HEK293 (cell line): ENCODE measurements around the gene GLCE.

Experiments
- CTCF ChIP-seq: fragments of 450-650 bp; formaldehyde crosslinking; IDR thresholded peaks from 2 replicates; pipeline ENCODE4 v1.5.1; 2016; ENCODE audit warnings: missing biosample characterization, missing genetic modification characterization
- TCF7L2 ChIP-seq: IDR thresholded peaks from 2 replicates; pipeline ENCODE4 v1.6.1; 2011; ENCODE audit warnings: low read depth, mild to moderate bottlenecking, inconsistent platforms, low read length, moderate library complexity, borderline replicate concordance
- ZBTB7A ChIP-seq: fragments of 450-650 bp; formaldehyde crosslinking; IDR thresholded peaks from 2 replicates; pipeline ENCODE4 v1.5.1; 2016; ENCODE audit warnings: low read depth, missing biosample characterization, missing genetic modification characterization
- ZFP69B ChIP-seq: fragments of 450-650 bp; formaldehyde crosslinking; IDR thresholded peaks from 2 replicates; pipeline ENCODE4 v1.5.1; 2016; ENCODE audit warnings: missing biosample characterization, missing genetic modification characterization
- ZNF174 ChIP-seq: fragments of 450-650 bp; formaldehyde crosslinking; IDR thresholded peaks from 2 replicates; pipeline ENCODE4 v1.5.0; 2017; ENCODE audit warnings: missing biosample characterization, mild to moderate bottlenecking, missing genetic modification characterization
- ZNF324 ChIP-seq: fragments of 450-650 bp; formaldehyde crosslinking; IDR thresholded peaks from 2 replicates; pipeline ENCODE4 v1.5.1; 2016; ENCODE audit warnings: missing biosample characterization, missing genetic modification characterization
- ZNF394 ChIP-seq: fragments of 450-650 bp; formaldehyde crosslinking; IDR thresholded peaks from 2 replicates; pipeline ENCODE4 v1.5.1; 2016; ENCODE audit warnings: missing biosample characterization, missing genetic modification characterization, mild to moderate bottlenecking, moderate library complexity, borderline replicate concordance
- ZNF549 ChIP-seq: fragments of 450-650 bp; IDR thresholded peaks from 2 replicates; pipeline ENCODE4 v1.5.1; 2018; ENCODE audit warnings: missing biosample characterization, missing genetic modification characterization, mild to moderate bottlenecking, inconsistent platforms, moderate library complexity

DNA sequence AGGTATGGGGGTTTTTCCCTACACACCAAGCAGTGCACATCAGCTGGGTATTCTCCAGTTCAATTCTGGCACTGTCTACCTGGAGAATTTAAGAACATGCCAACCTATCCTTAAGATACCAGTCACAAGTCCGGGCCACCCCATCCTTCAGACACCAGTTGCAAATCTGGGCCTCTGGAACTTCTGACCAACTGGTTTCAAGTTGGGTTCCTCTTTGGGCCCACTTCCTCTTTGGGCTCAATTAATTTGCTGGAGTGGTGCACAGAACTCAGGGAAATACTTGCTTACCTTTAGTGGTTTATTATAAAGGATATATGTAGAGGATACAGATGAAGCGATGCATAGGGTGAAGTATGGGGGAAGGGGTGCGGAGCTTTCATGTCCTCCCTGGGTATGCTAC is 25.3 kb downstream of the GLCE start:
- TF ChIP-seq CTCF (no peak), ZNF324 (tag by site-specific recombination) (no peak), TCF7L2 (no peak), ZBTB7A (tag by site-specific recombination) (no peak), ZNF549 (no peak), ZNF174 (tag by site-specific recombination) (no peak), ZFP69B (no peak), ZNF394 (tag by site-specific recombination) (no peak)
